Measurements from ENCODE around the gene CCDC12.

The CCDC12 gene

GRCh38 chr3:46895761-46896160 lies 80.8 kb downstream of the CCDC12 start:
- no peak for DNase-seq (ENCODE audit: low read depth in 2 of 2, low spot score in 1 of 2)

DNA sequence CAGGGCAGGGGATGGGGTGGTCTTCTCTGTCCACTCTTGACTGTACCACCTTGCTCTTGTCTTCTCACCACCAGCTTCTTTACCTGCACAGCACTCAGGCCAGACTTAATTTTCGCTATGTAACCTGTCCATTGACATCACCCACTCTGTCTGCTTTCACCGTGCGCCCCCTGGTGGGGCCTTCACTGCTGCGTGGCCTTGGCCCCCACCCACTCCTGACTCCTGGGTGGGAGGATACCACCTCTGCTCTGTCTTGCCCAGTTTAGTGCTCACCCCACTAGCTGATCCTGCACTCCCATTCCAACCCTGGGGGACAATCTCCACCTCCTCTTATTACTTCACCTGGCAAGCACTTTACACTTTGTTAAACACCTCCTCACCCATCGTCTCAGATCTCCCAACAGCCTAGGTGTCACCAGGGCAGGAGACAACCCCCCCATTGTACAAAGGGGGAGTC lies 81.3 kb downstream of the CCDC12 start:
- peak; percentile 59 to 63 for DNase-seq (ENCODE audit: low read depth in 2 of 2, low spot score in 1 of 2)

DNA sequence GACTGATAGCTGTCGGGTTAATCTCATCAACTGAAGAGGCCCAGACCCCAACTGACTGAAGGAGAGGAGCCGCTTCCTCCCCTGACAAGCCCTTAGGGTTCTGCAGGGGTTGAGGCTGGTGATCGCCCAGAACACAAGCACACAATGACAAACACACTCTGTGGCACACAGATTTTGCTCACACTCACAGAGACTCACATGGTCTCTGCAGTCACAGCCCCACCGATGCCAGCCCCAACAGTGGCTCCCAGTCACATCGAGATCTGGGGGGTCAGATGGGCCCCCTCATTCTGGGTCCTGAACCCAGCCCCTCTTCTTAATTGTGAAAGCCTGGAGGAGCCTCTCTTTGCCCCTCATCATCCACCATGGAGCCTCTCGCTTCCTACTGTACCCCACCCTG lies 82.3 kb downstream of the CCDC12 start:
- no peak for DNase-seq (ENCODE audit: low read depth in 2 of 2, low spot score in 1 of 2)

- no peak for DNase-seq (ENCODE audit: low read depth in 2 of 2, low spot score in 1 of 2)
Observed at GRCh38 chr3:46893763-46894162, 82.8 kb downstream of the CCDC12 start.

GRCh38 chr3:46893146-46893748 lies 83.3 kb downstream of the CCDC12 start:
- DNase-seq (ENCODE audit: low read depth in 2 of 2, low spot score in 1 of 2), result no peak

DNA sequence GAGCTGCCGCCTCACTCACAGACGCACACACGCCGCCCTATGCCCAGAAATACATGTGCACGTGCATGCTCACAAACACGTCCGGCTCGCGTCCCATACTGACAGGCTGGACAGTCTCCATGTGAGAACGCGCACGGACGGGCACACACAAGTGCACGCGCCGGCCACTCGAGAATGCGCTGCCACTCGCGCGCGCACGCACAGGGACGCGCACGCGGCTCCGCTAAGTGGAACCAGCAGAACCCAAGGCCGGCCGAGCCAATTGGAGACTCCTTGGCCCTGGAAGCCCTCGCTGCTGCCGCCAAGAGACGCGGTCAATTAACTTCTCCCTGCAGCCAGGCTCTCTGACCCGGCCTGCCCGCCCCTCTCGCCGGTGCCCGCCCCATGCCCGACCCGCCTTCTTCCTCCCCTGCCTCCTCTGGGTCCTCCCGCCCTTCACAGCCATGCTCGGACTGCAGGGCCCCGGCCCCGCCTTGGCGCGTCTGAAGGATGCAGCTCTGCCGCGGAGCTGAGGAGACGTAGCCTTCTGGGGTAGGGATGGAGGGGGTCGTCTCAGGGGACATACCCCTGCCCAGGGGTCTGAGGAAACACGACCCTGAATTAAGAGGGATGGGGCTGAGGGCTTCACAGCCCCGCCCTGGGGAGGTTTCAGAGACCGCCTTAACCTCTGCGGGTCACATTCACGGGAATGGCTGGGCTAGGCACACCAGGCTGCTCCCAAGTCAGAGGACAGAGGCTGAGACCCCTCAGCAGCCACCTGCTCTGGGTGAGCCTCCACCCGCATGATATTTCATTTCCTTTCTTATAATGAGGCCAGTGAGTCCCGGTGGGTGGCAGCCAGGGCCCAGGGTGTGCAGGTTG lies 84.0 kb downstream of the CCDC12 start:
- no peak for DNase-seq (ENCODE audit: low read depth in 2 of 2, low spot score in 1 of 2)

DNA sequence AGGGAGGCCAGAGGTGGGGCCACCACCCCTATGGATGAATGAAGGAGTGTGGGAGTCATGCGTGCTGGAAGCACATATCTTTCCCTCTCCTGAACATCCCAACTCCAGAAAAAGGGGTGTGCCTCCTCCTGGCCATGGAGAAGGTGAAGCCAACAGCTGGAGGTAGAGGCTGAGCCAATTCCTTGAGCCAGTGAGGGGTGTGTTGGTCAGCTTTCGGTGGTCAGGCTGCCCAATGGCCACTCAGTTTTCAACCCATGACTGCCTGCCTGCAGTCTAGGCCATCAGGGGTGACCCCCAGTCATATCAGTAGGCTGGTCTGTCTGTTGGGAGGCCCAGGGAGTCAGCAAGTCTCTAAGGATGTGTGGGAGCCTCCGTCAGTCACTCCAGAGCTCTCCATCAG lies 85.4 kb downstream of the CCDC12 start:
- no peak for DNase-seq (ENCODE audit: low read depth in 2 of 2, low spot score in 1 of 2)

DNA sequence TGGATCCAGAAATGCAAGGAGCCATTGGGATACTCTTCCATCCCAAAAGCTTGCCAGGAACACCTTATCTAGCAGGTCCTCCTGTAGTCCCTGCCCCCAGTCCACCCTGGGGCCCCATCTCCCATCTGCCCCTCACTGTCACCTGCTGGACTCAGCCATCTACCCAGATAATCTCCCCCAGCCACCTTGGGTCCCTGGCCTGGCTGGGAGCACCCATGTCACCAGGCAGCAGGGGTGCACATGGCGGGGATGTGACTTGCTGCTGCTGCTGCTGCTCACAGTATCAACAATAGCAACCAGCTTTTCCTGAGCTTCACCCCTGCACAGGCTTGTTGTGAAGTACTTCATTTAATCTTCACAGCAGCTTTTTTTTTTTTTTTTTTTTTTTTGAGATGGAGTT lies 86.4 kb downstream of the CCDC12 start:
- no peak for DNase-seq (ENCODE audit: low read depth in 2 of 2, low spot score in 1 of 2)

DNA sequence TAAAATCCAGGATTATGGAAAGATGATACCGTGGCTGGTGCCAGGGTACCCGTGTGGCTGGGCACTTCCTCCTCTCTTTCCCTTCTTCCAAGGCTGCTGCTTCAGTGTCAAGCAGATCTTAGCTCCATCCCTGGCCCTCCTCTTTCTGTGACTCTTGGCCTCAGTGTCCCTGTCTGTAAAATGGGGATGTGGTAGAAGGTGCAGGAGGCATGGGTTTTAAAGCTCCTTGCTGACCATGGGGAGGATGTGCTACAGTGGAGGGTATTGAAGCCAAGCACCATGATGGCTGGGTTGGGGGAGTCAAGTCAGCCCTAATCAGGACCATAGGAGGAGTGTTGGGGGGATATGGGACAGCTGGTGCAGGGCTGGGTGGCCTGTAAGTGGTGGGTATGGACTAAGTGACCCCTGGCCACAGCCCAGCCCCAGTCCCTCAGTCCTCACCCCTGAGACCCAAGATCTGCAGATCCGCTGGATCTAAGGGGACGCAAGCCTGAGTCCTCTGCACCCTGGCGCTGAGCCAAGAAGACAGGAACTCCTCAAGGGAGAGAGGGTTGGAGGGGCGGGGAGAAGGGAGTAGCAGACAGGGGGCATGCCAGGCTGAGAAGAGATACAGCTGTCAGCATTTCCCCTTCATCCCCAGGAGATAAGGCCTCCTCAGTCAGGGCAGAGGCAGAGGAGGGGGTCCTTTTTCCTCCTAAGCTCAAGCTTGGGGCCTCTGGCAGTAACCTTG lies 87.0 kb downstream of the CCDC12 start:
- no peak for DNase-seq (ENCODE audit: low read depth in 2 of 2, low spot score in 1 of 2)

DNA sequence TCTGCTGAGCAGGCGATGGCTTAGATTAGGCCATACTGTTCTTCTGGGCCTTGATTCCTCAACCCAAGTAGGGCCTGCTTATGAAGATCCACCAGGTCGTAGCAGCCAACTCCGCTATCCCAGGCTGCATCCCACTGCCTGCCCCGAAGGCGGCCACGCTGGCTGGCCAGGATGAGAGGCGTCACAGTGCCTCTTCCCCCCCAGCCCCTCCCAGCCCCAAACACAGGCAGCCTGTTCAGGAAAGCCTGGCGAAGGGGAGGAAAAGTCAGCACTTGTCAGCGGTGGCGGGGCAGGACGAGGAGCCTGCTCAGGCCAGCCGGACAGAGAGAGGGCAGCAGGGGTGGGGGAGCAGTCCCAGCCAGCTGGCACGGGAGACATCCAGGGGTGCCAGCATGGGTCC lies 87.8 kb downstream of the CCDC12 start:
- no peak for DNase-seq (ENCODE audit: low read depth in 2 of 2, low spot score in 1 of 2)

DNA sequence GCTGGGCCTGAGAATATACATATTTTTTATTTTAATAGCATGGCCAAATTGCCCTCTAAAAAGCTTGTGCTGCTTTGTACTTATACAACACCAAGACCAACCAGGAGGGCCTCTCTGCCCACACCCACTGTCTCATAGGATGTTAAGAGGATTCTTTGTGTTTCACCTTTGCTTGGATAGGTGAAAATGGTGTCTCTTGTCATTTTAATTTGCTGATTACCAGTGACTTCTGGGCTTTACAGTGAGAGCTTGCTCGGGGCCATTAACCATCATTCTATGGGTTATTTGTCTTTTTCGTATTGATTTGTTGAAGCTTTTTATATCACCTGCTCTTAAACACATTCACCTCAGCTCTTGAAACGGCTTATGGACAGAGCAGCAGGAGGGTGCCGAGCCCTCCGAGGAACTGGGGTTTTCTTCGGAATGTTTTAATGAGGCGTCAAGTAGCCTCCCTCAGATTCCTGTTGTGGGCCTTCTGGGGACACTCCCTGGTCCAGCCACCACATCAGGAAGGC lies 88.5 kb downstream of the CCDC12 start:
- no peak for DNase-seq (ENCODE audit: low read depth in 2 of 2, low spot score in 1 of 2)

DNA sequence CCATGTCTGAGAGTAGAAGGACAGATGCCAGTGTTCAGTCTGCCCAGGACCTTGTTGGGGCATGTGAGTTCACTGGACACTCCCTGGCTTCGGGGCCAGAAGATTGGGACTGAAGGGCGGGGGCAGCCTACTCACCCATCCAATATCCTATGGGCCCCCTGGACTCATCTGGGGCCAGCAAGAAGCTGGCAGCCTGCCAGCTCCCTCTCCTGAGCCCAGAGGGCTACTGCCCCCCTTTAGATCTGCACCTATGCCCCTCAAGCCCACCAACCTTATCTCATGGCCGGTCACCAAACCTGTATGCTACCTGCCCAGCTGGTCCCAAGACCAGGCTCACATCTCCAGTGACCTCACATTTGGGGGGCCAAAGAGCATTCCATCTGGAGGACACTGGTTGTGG lies 90.9 kb downstream of the CCDC12 start:
- DNase-seq (ENCODE audit: low read depth in 2 of 2, low spot score in 1 of 2), result no peak

DNA sequence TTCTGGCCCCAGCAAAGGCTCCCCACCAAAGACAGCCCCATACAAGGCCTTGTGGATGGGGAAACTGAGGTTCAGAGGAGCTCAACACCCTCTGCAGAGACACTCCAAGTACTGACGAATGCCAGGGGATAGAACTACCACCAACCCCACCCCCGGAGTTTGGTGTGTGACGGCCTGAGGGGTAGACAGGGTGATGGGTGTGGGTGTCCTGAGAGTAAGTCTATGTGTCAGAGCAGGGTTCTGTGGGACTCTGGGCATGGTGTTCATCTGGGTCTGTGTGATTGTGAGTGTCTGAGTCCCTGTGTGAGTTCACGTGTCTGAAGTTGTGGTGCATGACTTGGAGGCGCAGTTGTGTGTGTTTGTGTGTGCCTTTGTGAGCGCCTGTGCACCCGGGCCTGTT lies 91.6 kb downstream of the CCDC12 start:
- DNase-seq (ENCODE audit: low read depth in 2 of 2, low spot score in 1 of 2), result no peak

- no peak for DNase-seq (ENCODE audit: low read depth in 2 of 2, low spot score in 1 of 2)
Observed at GRCh38 chr3:46884427-46884826, 92.1 kb downstream of the CCDC12 start.

GRCh38 chr3:46883830-46884185 lies 92.7 kb downstream of the CCDC12 start:
- DNase-seq (ENCODE audit: low read depth in 2 of 2, low spot score in 1 of 2), result no peak

DNA sequence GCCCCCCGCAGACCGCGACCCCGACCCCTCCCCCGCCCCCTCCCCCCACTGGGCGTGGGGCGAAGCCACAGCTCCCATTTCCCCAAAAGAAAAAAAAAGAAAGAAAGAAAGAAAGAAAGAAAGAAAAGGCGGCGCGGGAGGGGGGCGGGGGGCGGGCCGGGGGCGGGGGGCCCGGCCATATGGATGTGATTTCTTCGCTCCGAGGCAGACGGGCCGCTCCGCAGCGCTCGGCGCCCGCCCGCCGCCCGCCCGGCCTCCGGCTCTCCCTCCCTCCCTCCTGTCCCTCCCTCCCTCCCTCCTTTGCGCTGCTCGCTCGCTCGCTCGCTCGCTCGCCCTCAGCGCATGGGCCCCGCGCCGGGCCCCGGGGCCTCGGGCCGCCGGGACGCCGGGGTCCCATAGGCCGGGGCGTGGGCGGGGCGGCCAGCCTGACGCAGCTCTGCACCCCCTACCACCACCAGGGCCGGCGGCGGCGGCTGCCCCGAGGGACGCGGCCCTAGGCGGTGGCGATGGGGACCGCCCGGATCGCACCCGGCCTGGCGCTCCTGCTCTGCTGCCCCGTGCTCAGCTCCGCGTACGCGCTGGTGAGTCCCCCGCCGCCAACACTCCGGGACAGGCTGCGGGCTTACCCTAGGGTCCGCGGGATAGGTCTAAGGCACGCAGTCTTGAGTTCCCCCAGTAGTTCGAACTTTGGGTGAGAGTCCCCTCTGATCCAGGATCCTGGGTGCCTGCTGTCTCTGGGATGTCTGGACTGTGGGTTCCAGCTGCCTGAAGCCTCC lies 93.3 kb downstream of the CCDC12 start:
- no peak for DNase-seq (ENCODE audit: low read depth in 2 of 2, low spot score in 1 of 2)

DNA sequence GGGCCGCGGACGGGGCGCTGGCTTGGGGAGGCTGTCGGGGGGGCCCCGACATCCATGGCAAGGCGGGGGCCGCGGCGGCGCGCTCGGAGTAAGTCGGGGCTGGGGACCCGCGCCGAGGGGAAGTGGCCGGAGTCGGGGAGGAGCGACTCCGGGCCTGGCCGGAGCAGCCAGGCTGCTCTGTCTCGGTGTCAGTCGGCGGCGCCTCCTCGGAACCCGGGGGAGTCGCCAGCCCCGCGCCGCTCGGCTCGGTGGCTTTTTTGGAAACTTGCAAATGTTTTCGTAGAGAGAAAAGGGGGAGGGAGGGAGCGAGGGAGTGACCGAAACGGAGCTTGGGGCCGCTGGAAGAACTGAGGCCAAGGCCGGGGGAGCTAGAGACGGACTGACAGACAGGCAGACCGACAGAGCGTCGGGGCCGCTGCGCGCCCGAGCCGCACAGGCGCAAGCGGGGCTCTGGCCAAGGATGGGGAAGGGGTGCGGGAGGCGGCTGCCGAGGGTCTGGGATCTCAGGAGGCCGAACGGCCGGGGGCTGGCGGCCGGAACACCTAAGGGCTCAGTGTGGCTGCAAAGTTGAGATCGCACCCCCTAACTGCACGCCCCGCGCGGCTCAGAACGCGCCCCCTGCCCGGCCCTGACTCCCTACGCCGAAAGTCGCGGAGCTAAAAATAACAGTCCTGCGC lies 94.0 kb downstream of the CCDC12 start:
- DNase-seq (ENCODE audit: low read depth in 2 of 2, low spot score in 1 of 2), result no peak

- no peak for DNase-seq (ENCODE audit: low read depth in 2 of 2, low spot score in 1 of 2)
Observed at GRCh38 chr3:46881596-46882376, 94.8 kb downstream of the CCDC12 start.

DNA sequence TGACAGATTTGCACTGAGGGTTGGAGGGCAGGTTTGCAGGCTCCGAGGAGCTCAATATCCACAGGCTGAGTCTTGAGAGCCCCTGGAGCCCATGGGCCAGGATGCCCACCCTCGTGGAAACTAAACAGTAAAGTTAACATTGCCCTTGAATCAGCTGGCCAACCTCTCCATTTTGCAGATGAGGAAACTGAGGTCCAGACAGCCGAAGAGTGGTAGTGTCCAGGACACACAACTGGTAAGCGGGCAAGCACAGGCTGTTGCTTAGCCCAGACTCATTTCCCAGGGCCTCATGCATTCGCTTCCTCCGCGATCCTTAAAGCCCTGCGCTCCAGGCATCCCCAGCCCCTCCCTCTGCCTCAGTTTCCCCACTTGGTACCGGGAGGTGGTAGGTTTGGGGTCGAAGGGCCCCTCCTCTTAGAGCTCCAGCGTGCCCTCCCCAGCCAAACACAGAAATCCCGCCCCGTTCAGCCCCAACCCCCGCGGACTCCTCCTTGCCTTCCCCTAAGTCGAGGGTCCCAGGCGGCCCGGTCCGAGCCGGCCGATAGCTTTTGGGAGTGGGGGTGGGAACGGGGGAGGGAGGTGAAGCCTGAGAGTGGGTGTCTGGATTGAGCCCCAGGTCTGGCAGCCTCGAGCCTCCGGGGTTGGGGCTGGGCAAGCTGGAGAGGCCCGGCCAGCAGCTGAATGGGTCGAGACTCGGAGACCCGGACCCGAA lies 95.5 kb downstream of the CCDC12 start:
- no peak for DNase-seq (ENCODE audit: low read depth in 2 of 2, low spot score in 1 of 2)
